ENCODE measurements around the gene OR6F1. TPM values are rescaled to one million over a fixed set of nuclear protein-coding genes. Genes with fewer than 3 reads are reported as not detected.
"Not testable (repeated sequence)": the region's sequence is repeated elsewhere in the genome, so short reads cannot be mapped to it uniquely, and the experiment has no call there.

The OR6F1 gene
- total and polyA plus RNA-seq, 4 experiments from 2014 or later: not detected

DNA sequence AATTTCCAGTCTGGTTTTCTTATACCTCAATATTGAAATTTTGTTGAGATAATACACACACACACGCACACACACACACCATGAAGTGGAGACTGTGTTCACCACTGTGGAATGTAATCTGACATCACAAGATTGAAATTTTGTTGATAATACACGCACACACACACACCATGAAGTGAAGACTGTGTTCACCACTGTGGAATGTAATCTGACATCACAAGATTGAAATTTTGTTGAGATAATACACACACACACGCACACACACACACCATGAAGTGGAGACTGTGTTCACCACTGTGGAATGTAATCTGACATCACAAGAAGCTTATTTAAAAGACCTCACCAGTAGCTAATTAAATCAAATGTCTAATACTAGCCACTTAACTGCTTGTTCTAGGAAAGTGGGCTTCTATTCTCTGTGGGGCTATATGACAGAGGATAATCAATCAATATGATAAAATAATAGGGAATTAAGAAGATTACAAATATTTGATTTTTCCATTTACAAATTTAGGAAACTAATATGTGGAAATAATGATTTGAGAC is 25.8 kb upstream of the OR6F1 start:
- H3K4me3 Mint-ChIP-seq; POLR2A ChIA-PET (ENCODE audit: partially characterized antibody); CTCF ChIA-PET (ENCODE audit: partially characterized antibody); H3K27ac Mint-ChIP-seq; H3K36me3 ChIP-seq (ENCODE audit: insufficient read depth, low read length); intact Hi-C loops (cut with micrococcal nuclease); H3K27ac ChIP-seq (ENCODE audit: low read depth, low read length); DNase-seq; H3K27me3 ChIP-seq (ENCODE audit: insufficient read depth, low read length); H3K27me3 Mint-ChIP-seq; H3K4me1 Mint-ChIP-seq; H3K36me3 Mint-ChIP-seq; H3K4me3 ChIP-seq (ENCODE audit: low read length in 2 of 2); H3K4me1 ChIP-seq (ENCODE audit: insufficient read depth, low read length); H3K9me3 ChIP-seq (ENCODE audit: control insufficient read depth in 1 of 2, low read length in 2 of 2); H3K9me3 Mint-ChIP-seq: not testable (repeated sequence)

DNA sequence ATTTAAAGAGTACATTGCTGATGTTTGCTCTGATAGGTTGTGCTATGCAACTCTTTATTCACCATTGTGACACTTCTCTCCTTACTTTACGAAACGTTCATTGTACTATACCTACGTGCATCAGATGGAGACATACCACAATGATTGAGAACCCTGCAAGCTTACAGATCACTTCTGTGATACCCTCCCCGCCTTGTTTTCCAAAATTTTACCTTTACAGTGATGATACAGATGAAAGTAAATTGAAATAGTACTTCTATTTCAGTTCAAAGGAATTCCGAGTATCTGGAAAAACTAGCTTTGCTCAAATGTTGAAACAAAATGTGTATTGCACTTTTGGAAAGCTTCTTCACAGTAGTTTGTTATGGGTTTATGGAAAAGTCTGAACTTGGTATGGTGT is 25.3 kb upstream of the OR6F1 start:
- Histone ChIP-seq H3K27me3 (ENCODE audit: insufficient read depth, low read length) (no peaks in the 10 kb centered on the region), H3K36me3 (ENCODE audit: insufficient read depth, low read length) (no peaks in the 10 kb centered on the region), H3K9me3 (ENCODE audit: control insufficient read depth in 1 of 2, low read length in 2 of 2) (no peaks in the 10 kb centered on the region), H3K4me3 (ENCODE audit: low read length in 2 of 2) (no peak overlapping the region), H3K27ac (ENCODE audit: low read depth, low read length) (no peak overlapping the region), H3K4me1 (ENCODE audit: insufficient read depth, low read length) (no peaks in the 10 kb centered on the region)
- H3K27ac Mint-ChIP-seq: no peak overlapping the region
- intact Hi-C loops (cut with micrococcal nuclease): no loop called here
- H3K27me3 Mint-ChIP-seq: no peaks in the 10 kb centered on the region
- H3K4me3 Mint-ChIP-seq: no peak overlapping the region
- ChIA-PET CTCF (ENCODE audit: partially characterized antibody) (no interaction called here), POLR2A (ENCODE audit: partially characterized antibody) (no interaction called here)
- H3K36me3 Mint-ChIP-seq: no peaks in the 10 kb centered on the region
- peaks cover 0 to 3% (median 0%) of the 10 kb centered on the region in 8 donors for H3K9me3 Mint-ChIP-seq
- DNase-seq: no peak
- H3K4me1 Mint-ChIP-seq: no peaks in the 10 kb centered on the region

DNA sequence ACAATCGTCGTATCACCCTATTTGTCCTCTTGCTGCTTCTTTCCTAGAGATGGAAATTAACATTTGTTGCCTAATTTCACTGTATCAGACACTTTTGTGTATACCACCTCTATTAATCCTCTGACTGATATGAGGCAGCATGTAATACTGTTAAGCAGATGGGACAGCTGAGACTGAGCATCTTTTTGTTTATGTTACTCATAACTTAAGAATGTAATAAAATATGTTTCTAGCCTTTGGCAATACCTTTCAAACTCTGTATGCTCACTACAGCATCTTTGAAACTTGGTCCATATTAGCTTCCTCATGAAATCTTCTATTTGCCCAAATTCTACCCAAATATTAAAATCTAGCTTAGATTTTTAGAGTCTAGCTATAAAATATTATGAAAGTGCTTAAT is 24.3 kb upstream of the OR6F1 start:
- CTCF ChIA-PET (ENCODE audit: partially characterized antibody): no interaction called here
- Histone ChIP-seq H3K27ac (ENCODE audit: low read depth, low read length) (no peak overlapping the region), H3K4me3 (ENCODE audit: low read length in 2 of 2) (no peak overlapping the region), H3K9me3 (ENCODE audit: control insufficient read depth in 1 of 2, low read length in 2 of 2) (no peaks in the 10 kb centered on the region), H3K4me1 (ENCODE audit: insufficient read depth, low read length) (no peaks in the 10 kb centered on the region), H3K27me3 (ENCODE audit: insufficient read depth, low read length) (no peaks in the 10 kb centered on the region), H3K36me3 (ENCODE audit: insufficient read depth, low read length) (no peaks in the 10 kb centered on the region)
- intact Hi-C loops (cut with micrococcal nuclease): no loop called here
- Mint-ChIP-seq H3K9me3 (peaks cover 0 to 3% (median 0%) of the 10 kb centered on the region in 8 donors), H3K4me3 (no peak overlapping the region), H3K4me1 (no peaks in the 10 kb centered on the region), H3K27me3 (no peaks in the 10 kb centered on the region), H3K36me3 (no peaks in the 10 kb centered on the region), H3K27ac (no peak overlapping the region)
- POLR2A ChIA-PET (ENCODE audit: partially characterized antibody): no interaction called here
- no peak for DNase-seq

DNA sequence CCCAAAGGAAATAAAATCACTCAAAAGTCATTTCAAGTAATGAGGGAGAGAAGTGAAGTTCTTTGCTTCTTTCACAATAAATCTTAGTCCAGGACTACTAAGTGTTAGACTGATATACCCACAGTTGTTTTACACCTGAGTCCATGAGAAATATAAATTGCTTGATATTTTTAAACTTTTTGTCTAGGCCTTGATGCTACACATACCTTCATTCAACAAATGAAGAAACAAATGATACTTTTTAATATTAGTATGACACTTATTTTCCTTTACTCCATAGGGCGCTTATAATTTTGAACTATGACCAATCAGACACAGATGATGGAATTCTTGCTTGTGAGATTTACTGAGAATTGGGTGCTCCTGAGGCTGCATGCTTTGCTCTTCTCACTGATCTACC is 21.9 kb upstream of the OR6F1 start, which contains the start of gene OR14K1:
Gene OR14K1, plus strand, starts transcription at position 301 of the 400 bp plus-strand sequence. Its CDS starts 0 bp downstream, at position 301.
- no peaks in the 10 kb centered on the region for H3K36me3 Mint-ChIP-seq
- peaks cover 0 to 3% (median 0%) of the 10 kb centered on the region in 8 donors for H3K9me3 Mint-ChIP-seq
- H3K4me1 Mint-ChIP-seq: no peaks in the 10 kb centered on the region
- Histone ChIP-seq H3K27ac (ENCODE audit: low read depth, low read length) (no peak within 1 kb of the TSS), H3K4me3 (ENCODE audit: low read length in 2 of 2) (no peak within 1 kb of the TSS), H3K27me3 (ENCODE audit: insufficient read depth, low read length) (no peaks in the 10 kb centered on the region), H3K36me3 (ENCODE audit: insufficient read depth, low read length) (no peaks in the 10 kb centered on the region), H3K4me1 (ENCODE audit: insufficient read depth, low read length) (no peaks in the 10 kb centered on the region), H3K9me3 (ENCODE audit: control insufficient read depth in 1 of 2, low read length in 2 of 2) (no peaks in the 10 kb centered on the region)
- peaks cover 0 to 1% of the 10 kb centered on the region in 2 donors for H3K27me3 Mint-ChIP-seq
- H3K27ac Mint-ChIP-seq: no peak within 1 kb of the TSS
- intact Hi-C loops (cut with micrococcal nuclease): no loop called here
- ChIA-PET CTCF (ENCODE audit: partially characterized antibody) (no interaction called here), POLR2A (ENCODE audit: partially characterized antibody) (no interaction called here)
- no peak for DNase-seq
- no peak within 1 kb of the TSS for H3K4me3 Mint-ChIP-seq

DNA sequence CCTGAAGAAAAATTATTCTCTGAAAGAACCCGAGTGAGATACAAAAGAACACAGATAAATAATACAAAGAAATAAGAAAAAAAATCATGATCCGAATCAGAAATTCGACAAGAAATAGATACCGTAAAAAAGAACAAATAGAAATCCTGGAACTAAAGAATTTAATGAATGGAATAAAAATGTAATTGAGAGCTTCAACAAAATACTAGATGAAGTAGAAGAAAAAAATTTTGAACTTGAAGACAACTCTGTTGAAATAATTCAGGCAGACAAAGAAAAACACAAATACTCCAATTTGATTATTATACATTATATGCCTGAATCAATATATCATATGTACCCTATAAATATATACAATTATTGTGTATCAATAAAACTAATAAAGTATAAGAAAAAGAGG is 4.8 kb upstream of the OR6F1 start:
- no peaks in the 10 kb centered on the region for H3K4me1 Mint-ChIP-seq

DNA sequence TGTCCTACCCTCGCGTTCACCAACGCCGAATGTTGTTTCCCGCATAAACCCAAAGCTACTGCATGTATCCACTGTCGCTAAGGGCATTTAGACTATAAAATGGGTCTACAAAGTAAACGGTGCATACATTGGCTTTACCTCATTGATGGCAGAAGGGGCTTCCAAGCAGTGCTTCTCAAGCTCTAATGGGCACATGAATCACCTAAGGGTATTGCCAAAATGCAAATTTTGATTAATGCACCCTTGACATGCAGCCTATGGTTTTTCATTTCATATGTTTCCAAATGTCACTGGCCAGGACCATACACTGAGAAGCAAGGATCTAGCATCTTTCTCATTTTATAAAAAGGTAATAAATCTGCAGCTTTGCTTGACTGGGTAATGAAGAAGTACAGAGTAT is 2.7 kb downstream of the OR6F1 start:
- peaks cover 0 to 4% (median 0%) of the 10 kb centered on the region in 8 donors for H3K9me3 Mint-ChIP-seq
- no peak overlapping the region for H3K27ac Mint-ChIP-seq

More for the DNA sequence above, 4.8 kb upstream of the OR6F1 start:
- Histone ChIP-seq H3K27me3 (ENCODE audit: insufficient read depth, low read length) (no peaks in the 10 kb centered on the region), H3K9me3 (ENCODE audit: control insufficient read depth in 1 of 2, low read length in 2 of 2) (peaks cover 0 to 4% of the 10 kb centered on the region in 2 donors), H3K4me3 (ENCODE audit: low read length in 2 of 2) (no peak overlapping the region), H3K36me3 (ENCODE audit: insufficient read depth, low read length) (no peaks in the 10 kb centered on the region), H3K27ac (ENCODE audit: low read depth, low read length) (no peak overlapping the region), H3K4me1 (ENCODE audit: insufficient read depth, low read length) (no peaks in the 10 kb centered on the region)
- H3K36me3 Mint-ChIP-seq: no peaks in the 10 kb centered on the region
- no peak overlapping the region for H3K4me3 Mint-ChIP-seq
- CTCF ChIA-PET (ENCODE audit: partially characterized antibody): no interaction called here
- no peak for DNase-seq
- POLR2A ChIA-PET (ENCODE audit: partially characterized antibody): no interaction called here
- H3K9me3 Mint-ChIP-seq: peaks cover 3 to 28% (median 9%) of the 10 kb centered on the region in 8 donors
- no peaks in the 10 kb centered on the region for H3K27me3 Mint-ChIP-seq
- intact Hi-C loops (cut with micrococcal nuclease): no loop called here
- no peak overlapping the region for H3K27ac Mint-ChIP-seq

DNA sequence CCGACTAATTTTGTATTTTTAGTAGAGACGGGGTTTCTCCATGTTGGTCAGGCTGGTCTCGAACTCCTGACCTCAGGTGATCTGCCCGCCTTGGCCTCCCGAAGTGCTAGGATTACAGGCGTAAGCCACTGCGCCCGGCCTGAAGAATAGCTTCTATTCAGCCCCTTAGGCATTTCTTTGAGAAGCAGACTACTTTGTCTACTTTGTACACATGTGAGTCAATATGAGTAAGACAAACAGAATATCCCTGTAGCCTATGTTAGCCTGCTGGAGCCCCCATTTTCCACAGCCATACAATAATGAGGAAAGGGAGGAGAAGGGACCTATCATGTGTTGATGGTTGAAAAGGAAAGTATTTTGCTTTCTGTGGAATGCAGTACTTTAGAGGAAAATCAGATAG is 5.8 kb downstream of the OR6F1 start:
- H3K4me3 Mint-ChIP-seq; H3K27me3 Mint-ChIP-seq; POLR2A ChIA-PET (ENCODE audit: partially characterized antibody): not testable (repeated sequence)

More for the DNA sequence above, 2.7 kb downstream of the OR6F1 start:
- Histone ChIP-seq H3K36me3 (ENCODE audit: insufficient read depth, low read length) (no peaks in the 10 kb centered on the region), H3K9me3 (ENCODE audit: control insufficient read depth in 1 of 2, low read length in 2 of 2) (no peaks in the 10 kb centered on the region), H3K27me3 (ENCODE audit: insufficient read depth, low read length) (no peaks in the 10 kb centered on the region), H3K27ac (ENCODE audit: low read depth, low read length) (no peak overlapping the region), H3K4me3 (ENCODE audit: low read length in 2 of 2) (no peak overlapping the region), H3K4me1 (ENCODE audit: insufficient read depth, low read length) (no peaks in the 10 kb centered on the region)
- intact Hi-C loops (cut with micrococcal nuclease): no loop called here
- DNase-seq: no peak
- no peaks in the 10 kb centered on the region for H3K4me1 Mint-ChIP-seq
- H3K36me3 Mint-ChIP-seq: no peaks in the 10 kb centered on the region
- CTCF ChIA-PET (ENCODE audit: partially characterized antibody): interaction anchor here (1.6 kb wide), 1 partner anchor 35 kb away, joined by 4 read pairs; no protein-coding TSS in a partner anchor
- no peak overlapping the region for H3K4me3 Mint-ChIP-seq
- no peaks in the 10 kb centered on the region for H3K27me3 Mint-ChIP-seq
- POLR2A ChIA-PET (ENCODE audit: partially characterized antibody): no interaction called here

DNA sequence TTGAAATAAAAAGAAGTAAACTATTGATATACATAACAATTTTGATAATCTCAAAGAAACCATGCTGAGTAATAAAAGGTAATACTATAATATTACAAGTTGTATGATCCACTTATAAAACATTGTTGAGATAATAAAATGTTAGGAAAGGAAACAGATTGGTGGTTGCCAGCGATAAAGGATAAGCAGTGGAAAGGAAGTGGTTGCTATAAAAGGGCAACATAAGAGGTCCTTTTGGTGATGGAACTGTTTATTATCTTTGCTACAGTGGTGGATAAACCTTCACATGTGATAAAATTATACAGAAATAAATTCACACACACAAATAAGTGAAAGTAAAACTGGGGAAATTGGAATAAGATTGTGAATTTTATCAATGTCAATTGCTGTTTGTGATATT is 15.1 kb downstream of the OR6F1 start:
- Mint-ChIP-seq H3K4me1 (peaks cover 0 to 1% (median 0%) of the 10 kb centered on the region in 4 donors), H3K27me3 (no peaks in the 10 kb centered on the region), H3K36me3 (no peaks in the 10 kb centered on the region), H3K4me3 (no peak overlapping the region), H3K27ac (no peak overlapping the region), H3K9me3 (peaks cover 0 to 8% (median 3%) of the 10 kb centered on the region in 8 donors)
- POLR2A ChIA-PET (ENCODE audit: partially characterized antibody): no interaction called here
- no peak for DNase-seq
- intact Hi-C loops (cut with micrococcal nuclease): no loop called here
- no peaks in the 10 kb centered on the region for H3K9me3 ChIP-seq (ENCODE audit: control insufficient read depth in 1 of 2, low read length in 2 of 2)
- CTCF ChIA-PET (ENCODE audit: partially characterized antibody): no interaction called here
- no peaks in the 10 kb centered on the region for H3K4me1 ChIP-seq (ENCODE audit: insufficient read depth, low read length)
- H3K4me3 ChIP-seq (ENCODE audit: low read length in 2 of 2): no peak overlapping the region
- no peaks in the 10 kb centered on the region for H3K27me3 ChIP-seq (ENCODE audit: insufficient read depth, low read length)
- no peaks in the 10 kb centered on the region for H3K36me3 ChIP-seq (ENCODE audit: insufficient read depth, low read length)
- no peak overlapping the region for H3K27ac ChIP-seq (ENCODE audit: low read depth, low read length)

More for the DNA sequence above, 5.8 kb downstream of the OR6F1 start:
- H3K27me3 ChIP-seq (ENCODE audit: insufficient read depth, low read length); H3K4me1 Mint-ChIP-seq; H3K36me3 Mint-ChIP-seq; H3K9me3 Mint-ChIP-seq; H3K27ac ChIP-seq (ENCODE audit: low read depth, low read length); H3K36me3 ChIP-seq (ENCODE audit: insufficient read depth, low read length); intact Hi-C loops (cut with micrococcal nuclease); H3K4me1 ChIP-seq (ENCODE audit: insufficient read depth, low read length); H3K9me3 ChIP-seq (ENCODE audit: control insufficient read depth in 1 of 2, low read length in 2 of 2); DNase-seq; CTCF ChIA-PET (ENCODE audit: partially characterized antibody); H3K4me3 ChIP-seq (ENCODE audit: low read length in 2 of 2); H3K27ac Mint-ChIP-seq: not testable (repeated sequence)

Data from CD4-positive, alpha-beta memory T cell (primary cell).